Adrenal gland (tissue), 12 donors: ENCODE data around the gene PCDHGB6. TPM values are rescaled to one million over a fixed set of nuclear protein-coding genes. Genes with fewer than 3 reads are reported as not detected.
"Not testable (repeated sequence)": the region's sequence is repeated elsewhere in the genome, so short reads cannot be mapped to it uniquely, and the experiment has no call there.

Experiments
- DNase-seq, 7 donors: peaks; one replicate each; pipeline ENCODE4 v3.0.0-alpha.2; 2019 to 2020
- H3K27ac ChIP-seq, 5 donors: fragments of 200-600 bp; sonication (generic) in 4 of 5; 1 replicate in 3 of 5; 2 replicates in 2 of 5; pipeline versions ENCODE4 v1.5.1 to v1.8.0; 2016 to 2020; ENCODE audit warnings: mild to moderate bottlenecking in 1 of 5
- H3K27me3 ChIP-seq: fragments of 200-600 bp; 2 replicates; pipeline ENCODE4 v1.8.0; 2021
- H3K36me3 ChIP-seq, 2 donors: fragments of 200-600 bp; replicated peaks in 1 of 2; 1 replicate in 1 of 2; 2 replicates in 1 of 2; pipeline versions ENCODE4 v1.5.1 to v1.8.0; 2018 to 2022
- H3K4me1 ChIP-seq, 2 donors: fragments of 200-600 bp; replicated peaks in 1 of 2; 1 replicate in 1 of 2; 2 replicates in 1 of 2; pipeline versions ENCODE4 v1.5.1 to v1.8.0; 2018 to 2021
- H3K4me3 ChIP-seq, 4 donors: fragments of 200-600 bp; sonication (generic) in 3 of 4; one replicate each; pipeline ENCODE4 v1.5.1; 2016 to 2018
- H3K9me3 ChIP-seq, 3 donors: fragments of 200-600 bp; sonication (generic) in 1 of 3; replicated peaks in 1 of 3; 1 replicate in 2 of 3; 2 replicates in 1 of 3; pipeline versions ENCODE4 v1.5.1 to v1.8.0; 2016 to 2021
- CTCF ChIP-seq, 6 experiments: fragments of 450-650 bp in 4 of 6; fragments of 200-600 bp in 2 of 6; sonication (generic) in 1 of 6; IDR thresholded peaks; 1 replicate in 5 of 6; 2 replicates in 1 of 6; pipeline versions ENCODE4 v1.5.1 to v1.8.0; 2016 to 2021; ENCODE audit warnings: antibody characterized with exemption in 6 of 6, mild to moderate bottlenecking in 2 of 6, moderate library complexity in 1 of 6
- POLR2A ChIP-seq, 2 donors: fragments of 450-650 bp; IDR thresholded peaks; one replicate each; pipeline ENCODE4 v1.6.1; 2017; ENCODE audit warnings: antibody characterized with exemption in 2 of 2, mild to moderate bottlenecking in 2 of 2, moderate library complexity in 1 of 2
- WGBS, 4 donors: extraction: QIAGEN DNeasy Blood & Tissue Kit in 2 of 4; methylation state at CpG; one replicate each; pipeline versions ENCODE4 v1.1.5 to v1.1.7; 2013 to 2017; 5-methylcytosine and 5-hydroxymethylcytosine counted together
- intact Hi-C, 2 donors: fragments of 100-400 bp; cut with DNase I; formaldehyde crosslinking; loops; one replicate each; pipeline versions ENCODE4 v1.14.1 to v1.15.0; 2022 to 2023
- polyA plus RNA-seq, 3 donors: library from polyadenylated mRNA; stranded (reverse); fragments of 200-250 nt in 2 of 3; fragments of 350-450 nt in 1 of 3; fragmentation: Illumina TruSeq in 1 of 3; extraction: RNeasy Lipid Tissue Mini Kit (QIAGEN cat#74804) in 1 of 3; gene quantifications; one replicate each; pipeline ENCODE4 v1.2.3, GENCODE V29; 2013 to 2014
- total RNA-seq, 9 donors: library from RNA; depleted of rRNA in 4 of 9; stranded (reverse); fragments of >200 nt in 4 of 9; fragments of 120-200 nt in 1 of 9; fragmentation: NEBNext Ultra II Directional in 1 of 9; extraction: Animal tissue kit (Norgen Biotek cat#: 25700) in 1 of 9; gene quantifications; one replicate each; pipeline versions ENCODE4 v1.1.0 to v1.2.4, GENCODE V29; 2013 to 2023
- donor health status: healthy with polysubstance abuse.
- donor health status: Bipolar disorder and iron deficiency.
- donor health status: DM: yes; HTN: yes; CAD: no.
- donor health status: DM: no; HTN: no; CAD: no.
- donor health status: DM: no; HTN: no; CAD: no.
- donor health status: DM: yes; HTN: yes; CAD: no.

PCDHGB6 gene
- total and polyA plus RNA-seq, 12 donors: 0.61 to 15.9 (median 8.9) TPM

- H3K27me3 ChIP-seq: no peaks in the 10 kb centered on the region
- peak overlapping the region in 2 of 4 donors; percentile 6 to 43 for H3K4me3 ChIP-seq
- H3K36me3 ChIP-seq: no peaks in the 10 kb centered on the region
- TF ChIP-seq POLR2A (IDR thresholded peaks at IDR 0.05) (no peak), CTCF (IDR thresholded peaks at IDR 0.05) (no peak)
- H3K4me1 ChIP-seq: no peaks in the 10 kb centered on the region
- H3K9me3 ChIP-seq: peaks cover 0 to 49% (median 0%) of the 10 kb centered on the region in 3 donors
- DNase-seq: no peak
- H3K27ac ChIP-seq: no peak overlapping the region
- WGBS, 4 donors: 9 to 16% (median 13%) methylated on average over 21 to 25 of the region's 25 CpGs
- intact Hi-C loops: loop anchor here (5.0 to 10.0 kb wide), 5 partner anchors 99 to 189 kb away; partner anchors contain the start of gene PCDHB14 (in 1 of the 2)
Measured at GRCh38 chr5:141413540-141414069, 5.8 kb downstream of the PCDHGB6 start.

- not testable (repeated sequence) for DNase-seq, H3K4me3 ChIP-seq
- intact Hi-C loops: loop anchor here (5.0 to 10.0 kb wide), 5 partner anchors 100 to 190 kb away; partner anchors contain the start of gene PCDHB14 (in 1 of the 2)
Measured at GRCh38 chr5:141414548-141415274, 6.9 kb downstream of the PCDHGB6 start.

GRCh38 chr5:141415275-141415618 lies 7.4 kb downstream of the PCDHGB6 start:
- H3K4me3 ChIP-seq, H3K36me3 ChIP-seq, H3K4me1 ChIP-seq, H3K27me3 ChIP-seq, DNase-seq, H3K27ac ChIP-seq: not testable (repeated sequence)
- intact Hi-C loops: loop anchor here (10.0 kb wide), 4 partner anchors 100 to 190 kb away; partner anchors contain the start of gene PCDHB14 (in 1 of the 2)
- 20 to 43% (median 28%) methylated on average over 6 to 24 of the region's 24 CpGs for WGBS, 4 donors
- peaks cover 0 to 49% (median 5%) of the 10 kb centered on the region in 3 donors for H3K9me3 ChIP-seq

More at GRCh38 chr5:141414548-141415274, 6.9 kb downstream of the PCDHGB6 start:
- H3K27me3 ChIP-seq, H3K36me3 ChIP-seq, H3K4me1 ChIP-seq, H3K27ac ChIP-seq: not testable (repeated sequence)
- 22 to 36% (median 22%) methylated on average over 5 to 46 of the region's 46 CpGs for WGBS, 4 donors
- H3K9me3 ChIP-seq: peaks cover 0 to 49% (median 0%) of the 10 kb centered on the region in 3 donors

GRCh38 chr5:141417494-141418172 lies 9.8 kb downstream of the PCDHGB6 start, which contains the start of gene PCDHGB7:
TSS of gene PCDHGB7 (plus strand) at chr5:141417677. CDS start at chr5:141417860, 183 bp downstream.
- not testable (repeated sequence) for H3K4me1 ChIP-seq, H3K36me3 ChIP-seq, H3K27me3 ChIP-seq
- H3K4me3 ChIP-seq: peak within 1 kb of the TSS in 2 of 4 donors; percentile 3 to 54
- peak within 1 kb of the TSS in 1 of 5 donors; percentile 47 for H3K27ac ChIP-seq
- TF ChIP-seq CTCF (IDR thresholded peaks at IDR 0.05): peak; percentile 43 to 79 (median 64)
- peak in 1 of 2 donors; percentile 18 for TF ChIP-seq POLR2A (IDR thresholded peaks at IDR 0.05)
- 6 to 16% (median 9%) methylated on average over 17 to 44 of the region's 47 CpGs for WGBS, 4 donors
- intact Hi-C loops: loop anchor here (10.0 kb wide), 4 partner anchors 103 to 193 kb away; partner anchors contain the start of gene PCDHB14 (in 1 of the 2)
- peaks cover 0 to 65% (median 8%) of the 10 kb centered on the region in 3 donors for H3K9me3 ChIP-seq
- peak; percentile 61 to 83 (median 77) for DNase-seq
